OCI-LY3 (cell line): ENCODE measurements around the gene IFNB1.

Experiments used
- CTCF ChIP-seq: fragments of 200-600, 300-600 bp; sonication (generic); IDR thresholded peaks from 2 replicates; pipeline ENCODE4 v1.5.1; 2014; ENCODE audit warnings: antibody characterized with exemption, low read length, low read depth
- EZH2phosphoT487 ChIP-seq: fragments of 200-600 bp; shearing (Covaris generic); IDR thresholded peaks from 2 replicates; pipeline ENCODE4 v1.6.1; 2018; ENCODE audit warnings: antibody characterized with exemption, mixed run types, low read depth

- TF ChIP-seq EZH2phosphoT487 (no peak), CTCF (no peak)
Measured at GRCh38 chr9:21081451-21081850, 3.7 kb upstream of the IFNB1 start.
